ENCODE data around the gene CBLB.
"Not testable (repeated sequence)": the region's sequence is repeated elsewhere in the genome, so short reads cannot be mapped to it uniquely, and the experiment has no call there.

The CBLB gene

DNA sequence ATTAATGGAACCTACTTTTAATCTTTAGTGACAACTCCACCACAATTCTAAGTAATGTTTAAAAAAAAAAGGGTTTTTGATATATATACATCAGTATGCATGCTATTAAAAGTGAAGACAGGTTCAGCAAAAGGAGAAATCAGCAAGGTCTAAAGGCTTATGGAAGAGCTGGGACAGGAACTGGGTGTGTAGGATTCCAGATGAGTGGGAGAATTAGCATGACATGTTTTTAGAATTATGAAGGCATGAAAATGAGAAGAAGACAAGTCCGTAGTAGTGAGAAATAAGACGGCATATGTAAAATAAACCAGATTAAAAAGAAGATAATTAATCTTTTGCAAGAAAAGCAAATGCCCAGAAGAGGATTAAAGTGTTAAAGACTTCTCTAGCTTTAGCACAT, 52.0 kb downstream of the CBLB start:
- no peak for TF ChIP-seq EZH2phosphoT487 (IDR thresholded peaks at IDR 0.05; ENCODE audit: low read depth)
- TF ChIP-seq, protein P1, sequence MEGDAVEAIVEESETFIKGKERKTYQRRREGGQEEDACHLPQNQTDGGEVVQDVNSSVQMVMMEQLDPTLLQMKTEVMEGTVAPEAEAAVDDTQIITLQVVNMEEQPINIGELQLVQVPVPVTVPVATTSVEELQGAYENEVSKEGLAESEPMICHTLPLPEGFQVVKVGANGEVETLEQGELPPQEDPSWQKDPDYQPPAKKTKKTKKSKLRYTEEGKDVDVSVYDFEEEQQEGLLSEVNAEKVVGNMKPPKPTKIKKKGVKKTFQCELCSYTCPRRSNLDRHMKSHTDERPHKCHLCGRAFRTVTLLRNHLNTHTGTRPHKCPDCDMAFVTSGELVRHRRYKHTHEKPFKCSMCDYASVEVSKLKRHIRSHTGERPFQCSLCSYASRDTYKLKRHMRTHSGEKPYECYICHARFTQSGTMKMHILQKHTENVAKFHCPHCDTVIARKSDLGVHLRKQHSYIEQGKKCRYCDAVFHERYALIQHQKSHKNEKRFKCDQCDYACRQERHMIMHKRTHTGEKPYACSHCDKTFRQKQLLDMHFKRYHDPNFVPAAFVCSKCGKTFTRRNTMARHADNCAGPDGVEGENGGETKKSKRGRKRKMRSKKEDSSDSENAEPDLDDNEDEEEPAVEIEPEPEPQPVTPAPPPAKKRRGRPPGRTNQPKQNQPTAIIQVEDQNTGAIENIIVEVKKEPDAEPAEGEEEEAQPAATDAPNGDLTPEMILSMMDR (IDR thresholded peaks at IDR 0.05; ENCODE audit: low read depth, low read length), result no peak
- Histone ChIP-seq H2AFZ (ENCODE audit: low read depth, low read length) (no peak overlapping the region), H3K9ac (ENCODE audit: low read length) (no peak overlapping the region), H3K9me3 (ENCODE audit: insufficient read depth, low read length) (no peaks in the 10 kb centered on the region), H4K20me1 (ENCODE audit: insufficient read depth, low read length) (no peaks in the 10 kb centered on the region), H3K27ac (ENCODE audit: low read length) (no peak overlapping the region), H3K27me3 (ENCODE audit: low read depth, low read length) (no peaks in the 10 kb centered on the region), H3K4me3 (ENCODE audit: low read length) (no peak overlapping the region), H3K4me2 (ENCODE audit: low read length) (no peak overlapping the region), H3K79me2 (ENCODE audit: low read length) (no peaks in the 10 kb centered on the region), H3K4me1 (ENCODE audit: low read length) (peaks cover 10% of the 10 kb centered on the region), H3K36me3 (replicated peaks; ENCODE audit: low read depth, low read length) (no peaks in the 10 kb centered on the region)

DNA sequence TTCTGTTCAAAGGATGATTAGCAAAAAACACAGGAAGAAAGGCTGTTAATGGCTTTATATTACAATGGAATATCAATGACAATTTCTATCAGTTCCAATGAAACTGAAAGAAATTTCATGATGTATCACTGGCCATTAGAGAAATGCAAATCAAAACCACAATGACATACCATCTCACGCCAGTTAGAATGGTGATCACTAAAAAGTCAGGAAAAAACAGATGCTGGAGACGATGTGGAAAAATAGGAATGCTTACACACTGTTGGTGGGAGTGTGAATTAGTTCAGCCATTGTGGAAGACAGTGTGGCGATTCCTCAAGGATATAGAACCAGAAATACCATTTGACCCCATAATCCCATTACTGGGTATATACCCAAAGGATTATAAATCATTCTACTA, 53.5 kb downstream of the CBLB start:
- not testable (repeated sequence) for H3K79me2 ChIP-seq (ENCODE audit: low read length); H3K4me3 ChIP-seq (ENCODE audit: low read length); H3K4me2 ChIP-seq (ENCODE audit: low read length); H3K27me3 ChIP-seq (ENCODE audit: low read depth, low read length); H3K9me3 ChIP-seq (ENCODE audit: insufficient read depth, low read length); H3K36me3 ChIP-seq (replicated peaks; ENCODE audit: low read depth, low read length); H4K20me1 ChIP-seq (ENCODE audit: insufficient read depth, low read length); H3K27ac ChIP-seq (ENCODE audit: low read length); H2AFZ ChIP-seq (ENCODE audit: low read depth, low read length); H3K9ac ChIP-seq (ENCODE audit: low read length)
- H3K4me1 ChIP-seq (ENCODE audit: low read length), result peaks cover 22% of the 10 kb centered on the region

DNA sequence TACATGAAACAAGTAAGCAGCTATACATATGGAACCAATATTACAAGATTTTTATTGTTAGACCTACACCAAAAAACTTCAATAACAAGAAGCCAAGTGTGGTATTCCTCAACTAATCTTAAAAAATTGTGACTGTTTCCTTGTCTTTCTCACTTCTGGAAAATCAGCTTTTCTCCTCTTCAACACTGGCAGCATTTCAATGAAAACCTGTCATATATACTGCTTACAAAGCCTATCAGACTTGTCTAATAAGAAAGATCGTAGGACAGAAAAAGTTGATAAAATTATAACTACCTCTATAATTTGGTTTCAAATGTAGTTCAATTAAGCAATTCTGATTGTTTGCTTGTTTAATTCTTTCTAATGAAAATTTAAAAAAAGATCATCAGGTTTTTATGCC, 55.1 kb downstream of the CBLB start:
- no peak for TF ChIP-seq EZH2phosphoT487 (IDR thresholded peaks at IDR 0.05; ENCODE audit: low read depth)
- TF ChIP-seq, protein P1 (IDR thresholded peaks at IDR 0.05; ENCODE audit: low read depth, low read length), result no peak
- Histone ChIP-seq H3K27ac (ENCODE audit: low read length) (no peak overlapping the region), H3K9me3 (ENCODE audit: insufficient read depth, low read length) (no peaks in the 10 kb centered on the region), H4K20me1 (ENCODE audit: insufficient read depth, low read length) (no peaks in the 10 kb centered on the region), H2AFZ (ENCODE audit: low read depth, low read length) (no peak overlapping the region), H3K4me1 (ENCODE audit: low read length) (peaks cover 15% of the 10 kb centered on the region), H3K9ac (ENCODE audit: low read length) (no peak overlapping the region), H3K79me2 (ENCODE audit: low read length) (no peaks in the 10 kb centered on the region), H3K36me3 (replicated peaks; ENCODE audit: low read depth, low read length) (no peaks in the 10 kb centered on the region), H3K4me3 (ENCODE audit: low read length) (no peak overlapping the region), H3K27me3 (ENCODE audit: low read depth, low read length) (no peaks in the 10 kb centered on the region), H3K4me2 (ENCODE audit: low read length) (no peak overlapping the region)

DNA sequence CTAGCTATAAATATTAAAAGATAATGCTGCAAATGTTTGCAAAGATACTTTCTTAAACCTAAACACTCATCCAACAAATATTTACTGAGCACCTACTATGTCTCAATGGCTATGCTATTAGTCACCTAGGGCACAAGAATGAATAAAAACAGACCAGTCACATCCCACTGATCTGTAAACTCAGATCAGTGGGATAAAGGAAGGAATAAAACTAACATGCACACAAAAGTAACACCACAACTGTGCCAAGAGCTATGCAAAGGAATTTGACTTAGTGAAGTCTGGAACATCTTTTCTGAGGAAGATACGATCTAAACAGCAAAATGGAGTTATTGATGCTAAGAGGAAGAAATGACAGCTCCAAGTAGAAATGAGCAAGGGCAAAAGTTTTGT, 56.6 kb downstream of the CBLB start:
- Histone ChIP-seq H3K79me2 (ENCODE audit: low read length) (no peaks in the 10 kb centered on the region), H3K9ac (ENCODE audit: low read length) (no peak overlapping the region), H3K36me3 (replicated peaks; ENCODE audit: low read depth, low read length) (no peaks in the 10 kb centered on the region), H3K9me3 (ENCODE audit: insufficient read depth, low read length) (no peaks in the 10 kb centered on the region), H3K27ac (ENCODE audit: low read length) (no peak overlapping the region), H4K20me1 (ENCODE audit: insufficient read depth, low read length) (no peaks in the 10 kb centered on the region), H3K27me3 (ENCODE audit: low read depth, low read length) (no peaks in the 10 kb centered on the region), H2AFZ (ENCODE audit: low read depth, low read length) (no peak overlapping the region), H3K4me1 (ENCODE audit: low read length) (peaks cover 14% of the 10 kb centered on the region), H3K4me2 (ENCODE audit: low read length) (no peak overlapping the region), H3K4me3 (ENCODE audit: low read length) (no peak overlapping the region)
- TF ChIP-seq, protein P1 (IDR thresholded peaks at IDR 0.05; ENCODE audit: low read depth, low read length), result no peak
- no peak for TF ChIP-seq EZH2phosphoT487 (IDR thresholded peaks at IDR 0.05; ENCODE audit: low read depth)

Data from OCI-LY3 (cell line).